ENCODE results near the gene LRIG2. TPM values are rescaled to one million over a fixed set of nuclear protein-coding genes. Genes with fewer than 3 reads are reported as not detected.

LRIG2 gene
- total and polyA plus RNA-seq, 2 of the 13 experiments (the other 11 are each of a cell fraction or from before 2014, with no cell fraction given) = 8.1 to 12.2 TPM

GRCh38 chr1:113073479-113073950 lies 517 bp downstream of the LRIG2 start (continued):
- no peak for TF ChIP-seq TRAFD1 (CRISPR knock-in tag; IDR thresholded peaks at IDR 0.05; ENCODE audit: borderline replicate concordance)
- TF ChIP-seq SP4 (CRISPR knock-in tag; IDR thresholded peaks at IDR 0.05) = no peak
- TF ChIP-seq, protein P1, sequence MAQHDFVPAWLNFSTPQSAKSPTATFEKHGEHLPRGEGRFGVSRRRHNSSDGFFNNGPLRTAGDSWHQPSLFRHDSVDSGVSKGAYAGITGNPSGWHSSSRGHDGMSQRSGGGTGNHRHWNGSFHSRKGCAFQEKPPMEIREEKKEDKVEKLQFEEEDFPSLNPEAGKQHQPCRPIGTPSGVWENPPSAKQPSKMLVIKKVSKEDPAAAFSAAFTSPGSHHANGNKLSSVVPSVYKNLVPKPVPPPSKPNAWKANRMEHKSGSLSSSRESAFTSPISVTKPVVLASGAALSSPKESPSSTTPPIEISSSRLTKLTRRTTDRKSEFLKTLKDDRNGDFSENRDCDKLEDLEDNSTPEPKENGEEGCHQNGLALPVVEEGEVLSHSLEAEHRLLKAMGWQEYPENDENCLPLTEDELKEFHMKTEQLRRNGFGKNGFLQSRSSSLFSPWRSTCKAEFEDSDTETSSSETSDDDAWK (CRISPR knock-in tag; IDR thresholded peaks at IDR 0.05) = no peak
- peak; percentile 5; the same call in 1 of the 2 replicates for TF ChIP-seq PITX1 (CRISPR knock-in tag; IDR thresholded peaks at IDR 0.05)
- no peak; the same call in 1 of the 2 replicates for TF ChIP-seq RXRA (CRISPR knock-in tag; IDR thresholded peaks at IDR 0.05)
- peak; percentile 21; the same call in 1 of the 2 replicates for TF ChIP-seq RAD21 (CRISPR knock-in tag; IDR thresholded peaks at IDR 0.05)
- no peak for TF ChIP-seq NFYB (CRISPR knock-in tag; IDR thresholded peaks at IDR 0.05)
- no peak for TF ChIP-seq CCDC6 (CRISPR knock-in tag; IDR thresholded peaks at IDR 0.05)
- TF ChIP-seq AKNA (CRISPR knock-in tag; IDR thresholded peaks at IDR 0.05; ENCODE audit: borderline replicate concordance) = no peak
- no peak for TF ChIP-seq SP5 (CRISPR knock-in tag; IDR thresholded peaks at IDR 0.05; ENCODE audit: borderline replicate concordance, low read depth)
- no peak for TF ChIP-seq HNF1A (IDR thresholded peaks at IDR 0.05; ENCODE audit: low read depth)
- no peak for TF ChIP-seq HNF1A (CRISPR knock-in tag; IDR thresholded peaks at IDR 0.05; ENCODE audit: borderline replicate concordance)
- no peak; the same call in 1 of the 2 replicates for TF ChIP-seq ZFY (CRISPR knock-in tag; IDR thresholded peaks at IDR 0.05)
- no peak for TF ChIP-seq TCF7 (IDR thresholded peaks at IDR 0.05; ENCODE audit: low read depth)
- TF ChIP-seq ZNF496 (CRISPR knock-in tag; IDR thresholded peaks at IDR 0.05; ENCODE audit: insufficient replicate concordance) = no peak
- TF ChIP-seq, protein P2, sequence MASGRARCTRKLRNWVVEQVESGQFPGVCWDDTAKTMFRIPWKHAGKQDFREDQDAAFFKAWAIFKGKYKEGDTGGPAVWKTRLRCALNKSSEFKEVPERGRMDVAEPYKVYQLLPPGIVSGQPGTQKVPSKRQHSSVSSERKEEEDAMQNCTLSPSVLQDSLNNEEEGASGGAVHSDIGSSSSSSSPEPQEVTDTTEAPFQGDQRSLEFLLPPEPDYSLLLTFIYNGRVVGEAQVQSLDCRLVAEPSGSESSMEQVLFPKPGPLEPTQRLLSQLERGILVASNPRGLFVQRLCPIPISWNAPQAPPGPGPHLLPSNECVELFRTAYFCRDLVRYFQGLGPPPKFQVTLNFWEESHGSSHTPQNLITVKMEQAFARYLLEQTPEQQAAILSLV (CRISPR knock-in tag; IDR thresholded peaks at IDR 0.05; ENCODE audit: borderline replicate concordance) = no peak
- TF ChIP-seq ZFP41 (CRISPR knock-in tag; IDR thresholded peaks at IDR 0.05; ENCODE audit: borderline replicate concordance) = no peak

All from HepG2 (cell line).